Activated CD8-positive, alpha-beta memory T cell treated with anti-CD3 and anti-CD28 coated beads, Interleukin-2, amount 10 ng/mL, durations not matched to agents 7 days and 5 days (primary cell): ENCODE data around the gene UFC1. TPM values are rescaled to one million over a fixed set of nuclear protein-coding genes. Genes with fewer than 3 reads are reported as not detected.
A peak's percentile ranks its signal among the peaks of the same experiment; 100 is the strongest.

Source experiments
- ATAC-seq: fragments of 150-1000 bp; cut with Tn5 transposase; one replicate; pipeline ENCODE4 v1.10.0; 2021; ENCODE audit warnings: moderate library complexity
- CTCF ChIA-PET: fragments of 350-600 bp; sonication (Branson Sonifier 250); formaldehyde crosslinking; loops from one replicate; lab custom pipeline; 2021; ENCODE audit warnings: antibody characterized with exemption; lab: Charles Lee
- DNase-seq: peaks from one replicate; pipeline ENCODE4 v3.0.0-alpha.2; 2020
- H3K27ac Mint-ChIP-seq: one replicate; pipeline ENCODE4 v1.8.0; 2021; ENCODE audit warnings: mild to moderate bottlenecking, mixed read lengths
- H3K27me3 Mint-ChIP-seq: one replicate; pipeline ENCODE4 v1.8.0; 2021; ENCODE audit warnings: mixed read lengths
- H3K36me3 Mint-ChIP-seq: one replicate; pipeline ENCODE4 v1.8.0; 2021; ENCODE audit warnings: mild to moderate bottlenecking, mixed read lengths
- H3K4me1 Mint-ChIP-seq: one replicate; pipeline ENCODE4 v1.8.0; 2021; ENCODE audit warnings: mixed read lengths
- H3K4me3 Mint-ChIP-seq: one replicate; pipeline ENCODE4 v1.8.0; 2021; ENCODE audit warnings: mild to moderate bottlenecking, moderate library complexity, mixed read lengths
- H3K9me3 Mint-ChIP-seq: one replicate; pipeline ENCODE4 v1.8.0; 2022; ENCODE audit warnings: low read depth, mixed read lengths
- total RNA-seq, 2 experiments: library from RNA; stranded (reverse); gene quantifications; one replicate each; pipeline ENCODE4 v1.2.3, GENCODE V29; 2021

UFC1 gene
- total RNA-seq, 2 experiments from 2014 or later = 90.7 to 98.4 TPM

- H3K4me1 Mint-ChIP-seq = peaks cover 40% of the 10 kb centered on the region
- H3K27me3 Mint-ChIP-seq = no peaks in the 10 kb centered on the region
- ATAC-seq (no peak), DNase-seq (no peak)
- H3K4me3 Mint-ChIP-seq = no peak overlapping the region
- H3K27ac Mint-ChIP-seq = no peak overlapping the region
- CTCF ChIA-PET = interaction anchor here (1.5 kb wide), 1 partner anchor 14 kb away, joined by 5 read pairs; no protein-coding TSS in a partner anchor
- H3K36me3 Mint-ChIP-seq = peaks cover 52% of the 10 kb centered on the region
- no peaks in the 10 kb centered on the region for H3K9me3 Mint-ChIP-seq
These were observed 30.8 kb upstream of the UFC1 start for GRCh38 chr1:161122967-161123366.

GRCh38 chr1:161127649-161128048, 26.1 kb upstream of the UFC1 start:
- Mint-ChIP-seq H3K27me3 (no peaks in the 10 kb centered on the region), H3K27ac (peak overlapping the region; percentile 47), H3K4me1 (peaks cover 44% of the 10 kb centered on the region), H3K36me3 (peaks cover 51% of the 10 kb centered on the region), H3K9me3 (no peaks in the 10 kb centered on the region), H3K4me3 (no peak overlapping the region)
- no peak for DNase-seq
- CTCF ChIA-PET = interaction anchor here (0.6 to 1.4 kb wide), 3 partner anchors 38 to 130 kb away, joined by 3 to 6 read pairs (median 4); partner anchors contain the start of gene PPOX
- no peak for ATAC-seq

GRCh38 chr1:161128591-161129420, 25.0 kb upstream of the UFC1 start:
- H3K4me3 Mint-ChIP-seq = no peak overlapping the region
- CTCF ChIA-PET = no interaction called here
- no peak for DNase-seq
- ATAC-seq = no peak
- H3K4me1 Mint-ChIP-seq = peaks cover 44% of the 10 kb centered on the region
- peaks cover 43% of the 10 kb centered on the region for H3K36me3 Mint-ChIP-seq
- H3K27ac Mint-ChIP-seq = no peak overlapping the region
- no peaks in the 10 kb centered on the region for H3K27me3 Mint-ChIP-seq
- no peaks in the 10 kb centered on the region for H3K9me3 Mint-ChIP-seq

- Mint-ChIP-seq H3K27ac (peak overlapping the region; percentile 29), H3K36me3 (peaks cover 39% of the 10 kb centered on the region), H3K4me3 (peak overlapping the region; percentile 9), H3K9me3 (no peaks in the 10 kb centered on the region), H3K27me3 (no peaks in the 10 kb centered on the region), H3K4me1 (peaks cover 48% of the 10 kb centered on the region)
- DNase-seq (no peak), ATAC-seq (no peak)
- CTCF ChIA-PET = no interaction called here
These were observed 23.5 kb upstream of the UFC1 start for GRCh38 chr1:161130266-161130665.

- Mint-ChIP-seq H3K9me3 (no peaks in the 10 kb centered on the region), H3K4me1 (peaks cover 41% of the 10 kb centered on the region), H3K27ac (no peak overlapping the region), H3K4me3 (no peak overlapping the region), H3K27me3 (no peaks in the 10 kb centered on the region), H3K36me3 (peaks cover 30% of the 10 kb centered on the region)
- CTCF ChIA-PET = interaction anchor here (0.8 to 2.7 kb wide), 14 partner anchors 9 to 450 kb away, joined by 3 to 21 read pairs (median 4); partner anchors contain the start of genes KLHDC9, NIT1, PFDN2 and PPOX
- DNase-seq (no peak), ATAC-seq (no peak)
These were observed 22.0 kb upstream of the UFC1 start for GRCh38 chr1:161131523-161132409.

GRCh38 chr1:161132410-161133219, 21.2 kb upstream of the UFC1 start, which contains the start of gene DEDD:
TSS of gene DEDD (minus strand) at chr1:161132667. CDS start at chr1:161124462, 8,205 bp downstream.
- DNase-seq (peak; percentile 95), ATAC-seq (peak; percentile 95)
- Mint-ChIP-seq H3K4me3 (no peak within 1 kb of the TSS), H3K27me3 (no peaks in the 10 kb centered on the region), H3K36me3 (peaks cover 26% of the 10 kb centered on the region), H3K9me3 (no peaks in the 10 kb centered on the region), H3K27ac (no peak within 1 kb of the TSS), H3K4me1 (peaks cover 35% of the 10 kb centered on the region)
- CTCF ChIA-PET = interaction anchor here (0.7 to 2.7 kb wide), 17 partner anchors 8 to 451 kb away, joined by 3 to 21 read pairs (median 4); partner anchors contain the start of genes KLHDC9, NIT1, PFDN2 and PPOX

- no peak overlapping the region for H3K27ac Mint-ChIP-seq
- CTCF ChIA-PET = interaction anchor here (0.7 to 2.7 kb wide), 16 partner anchors 8 to 452 kb away, joined by 3 to 21 read pairs (median 4); partner anchors contain the start of genes KLHDC9, NIT1, PFDN2 and PPOX
These were observed 20.5 kb upstream of the UFC1 start for GRCh38 chr1:161133220-161133740.

GRCh38 chr1:161137881-161138280, 15.9 kb upstream of the UFC1 start:
- H3K27me3 Mint-ChIP-seq = no peaks in the 10 kb centered on the region
- no peak overlapping the region for H3K27ac Mint-ChIP-seq
- no peak overlapping the region for H3K4me3 Mint-ChIP-seq
- ATAC-seq = no peak
- no peaks in the 10 kb centered on the region for H3K9me3 Mint-ChIP-seq
- H3K4me1 Mint-ChIP-seq = peaks cover 5% of the 10 kb centered on the region
- H3K36me3 Mint-ChIP-seq = peaks cover 6% of the 10 kb centered on the region
- DNase-seq = no peak
- CTCF ChIA-PET = interaction anchor here (1.3 to 2.0 kb wide), 4 partner anchors 16 to 100 kb away, joined by 4 to 7 read pairs (median 5); no protein-coding TSS in a partner anchor

More at GRCh38 chr1:161133220-161133740, 20.5 kb upstream of the UFC1 start:
- peaks cover 30% of the 10 kb centered on the region for H3K4me1 Mint-ChIP-seq
- H3K9me3 Mint-ChIP-seq = no peaks in the 10 kb centered on the region
- ATAC-seq (peak; percentile 7), DNase-seq (no peak)
- H3K27me3 Mint-ChIP-seq = no peaks in the 10 kb centered on the region
- H3K4me3 Mint-ChIP-seq = no peak overlapping the region
- peaks cover 19% of the 10 kb centered on the region for H3K36me3 Mint-ChIP-seq

- H3K36me3 Mint-ChIP-seq = peaks cover 6% of the 10 kb centered on the region
- H3K27ac Mint-ChIP-seq = peak overlapping the region; percentile 3
- H3K27me3 Mint-ChIP-seq = no peaks in the 10 kb centered on the region
These were observed 15.3 kb upstream of the UFC1 start for GRCh38 chr1:161138431-161138830.

GRCh38 chr1:161139766-161140165, 14.0 kb upstream of the UFC1 start:
- DNase-seq (no peak), ATAC-seq (peak; percentile 53)
- Mint-ChIP-seq H3K4me1 (peaks cover 5% of the 10 kb centered on the region), H3K36me3 (peaks cover 6% of the 10 kb centered on the region), H3K4me3 (no peak overlapping the region), H3K27me3 (no peaks in the 10 kb centered on the region), H3K27ac (no peak overlapping the region), H3K9me3 (no peaks in the 10 kb centered on the region)
- CTCF ChIA-PET = interaction anchor here (1.2 to 2.6 kb wide), 3 partner anchors 68 to 145 kb away, joined by 3 to 8 read pairs (median 5); no protein-coding TSS in a partner anchor

More at GRCh38 chr1:161138431-161138830, 15.3 kb upstream of the UFC1 start:
- H3K9me3 Mint-ChIP-seq = no peaks in the 10 kb centered on the region
- H3K4me1 Mint-ChIP-seq = peaks cover 5% of the 10 kb centered on the region
- no peak for DNase-seq
- CTCF ChIA-PET = interaction anchor here (1.2 to 2.0 kb wide), 4 partner anchors 21 to 143 kb away, joined by 3 to 7 read pairs (median 4); no protein-coding TSS in a partner anchor
- no peak for ATAC-seq
- H3K4me3 Mint-ChIP-seq = no peak overlapping the region

GRCh38 chr1:161140755-161141400, 12.9 kb upstream of the UFC1 start:
- Mint-ChIP-seq H3K4me1 (no peaks in the 10 kb centered on the region), H3K27ac (no peak overlapping the region), H3K27me3 (no peaks in the 10 kb centered on the region), H3K4me3 (no peak overlapping the region), H3K9me3 (no peaks in the 10 kb centered on the region), H3K36me3 (peaks cover 1% of the 10 kb centered on the region)
- CTCF ChIA-PET = interaction anchor here (0.8 to 2.6 kb wide), 13 partner anchors 8 to 305 kb away, joined by 3 to 8 read pairs (median 3); partner anchors contain the start of genes DEDD, NIT1, PFDN2 and UFC1
- DNase-seq = no peak
- no peak for ATAC-seq
